Measurements from ENCODE around the gene MANF. TPM values are rescaled to one million over a fixed set of nuclear protein-coding genes. Genes with fewer than 3 reads are reported as not detected.

Gene MANF
- total and polyA plus RNA-seq, 7 donors = 12.2 to 138 (median 21.0) TPM

- Histone ChIP-seq H3K36me3 (peaks cover 31 to 85% (median 51%) of the 10 kb centered on the region in 4 donors), H3K27me3 (no peaks in the 10 kb centered on the region), H3K4me3 (no peak overlapping the region), H3K9me3 (no peaks in the 10 kb centered on the region), H3K4me1 (peaks cover 0 to 47% (median 32%) of the 10 kb centered on the region in 4 donors), H3K27ac (peak overlapping the region in 1 of 4 donors; percentile 33)
- intact Hi-C loops (cut with DNase I) = loop anchor here (10.0 kb wide), 2 partner anchors 567 to 1043 kb away; partner anchors contain the start of genes CYB561D2, NPRL2, PCBP4 and TMEM115
- no peak for TF ChIP-seq POLR2A (IDR thresholded peaks at IDR 0.05)
- no peak for TF ChIP-seq CTCF (IDR thresholded peaks at IDR 0.05)
- no peak for TF ChIP-seq POLR2AphosphoS5 (IDR thresholded peaks at IDR 0.05)
- TF ChIP-seq EP300 (IDR thresholded peaks at IDR 0.05) = no peak
- 78 to 81% methylated on average over 5 of the region's 5 CpGs for WGBS, 2 donors
- no peak for DNase-seq
Observed at GRCh38 chr3:51397392-51397791, 12.3 kb downstream of the MANF start.

- Histone ChIP-seq H3K27ac (no peak overlapping the region), H3K4me1 (peaks cover 0 to 33% (median 18%) of the 10 kb centered on the region in 4 donors), H3K27me3 (no peaks in the 10 kb centered on the region), H3K4me3 (no peak overlapping the region), H3K36me3 (peaks cover 18 to 86% (median 43%) of the 10 kb centered on the region in 4 donors), H3K9me3 (no peaks in the 10 kb centered on the region)
- no peak for DNase-seq
- 71 to 81% methylated on average over 8 of the region's 8 CpGs for WGBS, 2 donors
- TF ChIP-seq POLR2AphosphoS5 (IDR thresholded peaks at IDR 0.05) (no peak), POLR2A (IDR thresholded peaks at IDR 0.05) (no peak), EP300 (IDR thresholded peaks at IDR 0.05) (no peak), CTCF (IDR thresholded peaks at IDR 0.05) (no peak)
- intact Hi-C loops (cut with DNase I) = loop anchor here (10.0 kb wide), 2 partner anchors 566 to 1044 kb away; partner anchors contain the start of genes CYB561D2, NPRL2, PCBP4 and TMEM115
Observed at GRCh38 chr3:51398595-51399310, 13.7 kb downstream of the MANF start.

- Histone ChIP-seq H3K36me3 (peaks cover 16 to 77% (median 35%) of the 10 kb centered on the region in 4 donors), H3K27ac (no peak overlapping the region)
- TF ChIP-seq POLR2AphosphoS5 (IDR thresholded peaks at IDR 0.05) = no peak
- TF ChIP-seq CTCF (IDR thresholded peaks at IDR 0.05) = no peak
- no peak for TF ChIP-seq POLR2A (IDR thresholded peaks at IDR 0.05)
- TF ChIP-seq EP300 (IDR thresholded peaks at IDR 0.05) = no peak
Observed at GRCh38 chr3:51400166-51400565, 15.1 kb downstream of the MANF start.

GRCh38 chr3:51401735-51402134 is 16.6 kb downstream of the MANF start:
- 89% methylated on average over 4 of the region's 4 CpGs for WGBS, 2 donors
- Histone ChIP-seq H3K27me3 (no peaks in the 10 kb centered on the region), H3K27ac (no peak overlapping the region), H3K36me3 (peaks cover 16 to 66% (median 22%) of the 10 kb centered on the region in 4 donors), H3K9me3 (no peaks in the 10 kb centered on the region), H3K4me3 (no peak overlapping the region), H3K4me1 (peaks cover 0 to 3% (median 0%) of the 10 kb centered on the region in 4 donors)
- TF ChIP-seq POLR2A (IDR thresholded peaks at IDR 0.05) (no peak), CTCF (IDR thresholded peaks at IDR 0.05) (no peak), POLR2AphosphoS5 (IDR thresholded peaks at IDR 0.05) (no peak), EP300 (IDR thresholded peaks at IDR 0.05) (no peak)
- intact Hi-C loops (cut with DNase I) = no loop called here
- DNase-seq = no peak

More at GRCh38 chr3:51400166-51400565, 15.1 kb downstream of the MANF start:
- Histone ChIP-seq H3K9me3 (no peaks in the 10 kb centered on the region), H3K4me1 (peaks cover 0 to 19% (median 7%) of the 10 kb centered on the region in 4 donors), H3K27me3 (no peaks in the 10 kb centered on the region), H3K4me3 (no peak overlapping the region)
- 58 to 84% methylated on average over 4 of the region's 4 CpGs for WGBS, 2 donors
- intact Hi-C loops (cut with DNase I) = no loop called here
- no peak for DNase-seq

Data from sigmoid colon (tissue), 7 donors.